ENCODE data around the gene HMOX1.
A peak's percentile ranks its signal among the peaks of the same experiment; 100 is the strongest.

Gene HMOX1

GRCh38 chr22:35350539-35351503 is 30.1 kb upstream of the HMOX1 start:
- DNase-seq (ENCODE audit: low read depth): peak; percentile 93

- no peak for DNase-seq (ENCODE audit: low read depth)
Measured at GRCh38 chr22:35352214-35353111, 28.4 kb upstream of the HMOX1 start.

- DNase-seq (ENCODE audit: low read depth): no peak
Measured at GRCh38 chr22:35353318-35353717, 27.6 kb upstream of the HMOX1 start.

GRCh38 chr22:35354068-35354467 is 26.8 kb upstream of the HMOX1 start:
- no peak for DNase-seq (ENCODE audit: low read depth)

- DNase-seq (ENCODE audit: low read depth): peak; percentile 55
Measured at GRCh38 chr22:35357883-35358621, 22.8 kb upstream of the HMOX1 start.

- DNase-seq (ENCODE audit: low read depth): peak; percentile 20
Measured at GRCh38 chr22:35359380-35360065, 21.4 kb upstream of the HMOX1 start.

GRCh38 chr22:35361001-35361558 is 19.8 kb upstream of the HMOX1 start:
- DNase-seq (ENCODE audit: low read depth): no peak

GRCh38 chr22:35363566-35364086 is 17.3 kb upstream of the HMOX1 start:
- DNase-seq (ENCODE audit: low read depth): no peak

GRCh38 chr22:35364230-35364629 is 16.7 kb upstream of the HMOX1 start:
- DNase-seq (ENCODE audit: low read depth): peak; percentile 75

- no peak for DNase-seq (ENCODE audit: low read depth)
Measured at GRCh38 chr22:35367331-35367886, 13.5 kb upstream of the HMOX1 start.

- no peak for DNase-seq (ENCODE audit: low read depth)
Measured at GRCh38 chr22:35368386-35368785, 12.5 kb upstream of the HMOX1 start.

GRCh38 chr22:35369996-35370395 is 10.9 kb upstream of the HMOX1 start:
- DNase-seq (ENCODE audit: low read depth): no peak

- no peak for DNase-seq (ENCODE audit: low read depth)
Measured at GRCh38 chr22:35373781-35374180, 7.1 kb upstream of the HMOX1 start.

GRCh38 chr22:35375031-35375430 is 5.9 kb upstream of the HMOX1 start:
- no peak for DNase-seq (ENCODE audit: low read depth)

- no peak for DNase-seq (ENCODE audit: low read depth)
Measured at GRCh38 chr22:35375526-35375925, 5.4 kb upstream of the HMOX1 start.

GRCh38 chr22:35376728-35377472 is 4.0 kb upstream of the HMOX1 start:
- peak; percentile 99 for DNase-seq (ENCODE audit: low read depth)

- DNase-seq (ENCODE audit: low read depth): no peak
Measured at GRCh38 chr22:35377735-35378134, 3.2 kb upstream of the HMOX1 start.

- no peak for DNase-seq (ENCODE audit: low read depth)
Measured at GRCh38 chr22:35378621-35379020, 2.3 kb upstream of the HMOX1 start.

GRCh38 chr22:35379146-35379993 is 1.5 kb upstream of the HMOX1 start:
- no peak for DNase-seq (ENCODE audit: low read depth)

Data from EH (cell line).